Measurements from ENCODE around the gene YLPM1.

The YLPM1 gene

DNA sequence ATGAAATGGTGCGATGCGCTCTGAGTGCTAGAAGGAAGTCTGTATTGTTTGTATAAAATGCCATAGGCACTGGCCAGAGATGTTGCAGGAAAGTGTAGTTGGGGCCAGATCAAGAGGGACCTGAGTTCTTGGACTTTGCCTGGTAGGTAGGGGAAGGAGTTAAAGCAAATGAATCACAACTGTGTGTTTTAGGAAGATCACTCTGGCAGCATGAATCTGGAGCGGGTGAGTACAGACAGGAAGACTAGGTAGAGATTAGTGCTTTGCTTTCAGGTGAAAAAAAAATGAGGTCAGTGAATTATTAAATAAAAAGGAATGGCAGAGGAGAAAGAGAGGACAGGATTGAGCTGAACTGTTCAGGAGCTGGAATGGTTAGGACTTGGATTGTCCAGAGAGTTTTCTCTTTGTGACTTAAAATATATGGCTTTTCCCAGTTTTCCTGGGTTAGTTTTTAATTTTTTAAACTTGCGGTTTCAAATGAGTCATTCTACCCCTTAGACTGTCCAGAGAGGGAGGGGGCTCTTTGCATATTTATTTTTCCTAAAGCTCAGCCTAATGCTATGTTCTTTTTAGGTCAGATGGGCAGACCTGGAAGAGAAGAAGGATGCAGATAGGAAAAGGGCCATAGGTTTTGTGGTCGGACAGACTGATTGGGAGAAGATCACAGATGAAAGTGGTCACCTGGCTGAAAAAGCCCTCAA is 71.7 kb downstream of the YLPM1 start:
- no peak for DNase-seq
- intact Hi-C loops (cut with DNase I): no loop called here

DNA sequence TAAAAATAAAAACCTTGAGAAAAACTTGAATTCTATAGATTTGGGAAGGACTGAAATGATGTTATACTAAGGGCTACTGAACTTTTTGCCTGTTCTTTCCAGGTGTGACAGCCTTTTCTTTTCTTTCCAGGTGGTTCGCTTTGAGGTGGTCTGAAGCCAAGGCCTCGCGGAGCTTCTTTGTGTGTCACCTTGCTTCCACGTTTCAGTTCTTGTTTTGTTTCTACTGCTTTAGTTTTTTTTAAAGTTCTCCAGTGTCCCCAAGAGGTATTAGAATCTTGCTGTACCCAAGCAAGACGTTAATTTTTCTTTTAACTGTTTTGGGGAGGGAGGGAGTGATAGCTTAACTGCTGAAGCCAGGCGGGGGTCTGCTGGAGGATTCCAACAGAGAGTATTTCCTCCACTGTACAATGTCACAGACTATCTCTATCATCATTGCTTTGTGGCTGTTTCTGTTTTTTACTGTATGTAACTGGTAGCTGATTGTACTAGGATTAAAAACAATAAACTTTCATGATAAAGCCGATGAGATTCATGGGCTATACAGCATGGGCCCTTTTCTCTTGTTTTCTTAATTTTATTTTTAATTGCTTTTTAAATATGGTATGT is 72.6 kb downstream of the YLPM1 start:
- intact Hi-C loops (cut with DNase I): no loop called here
- no peak for DNase-seq

DNA sequence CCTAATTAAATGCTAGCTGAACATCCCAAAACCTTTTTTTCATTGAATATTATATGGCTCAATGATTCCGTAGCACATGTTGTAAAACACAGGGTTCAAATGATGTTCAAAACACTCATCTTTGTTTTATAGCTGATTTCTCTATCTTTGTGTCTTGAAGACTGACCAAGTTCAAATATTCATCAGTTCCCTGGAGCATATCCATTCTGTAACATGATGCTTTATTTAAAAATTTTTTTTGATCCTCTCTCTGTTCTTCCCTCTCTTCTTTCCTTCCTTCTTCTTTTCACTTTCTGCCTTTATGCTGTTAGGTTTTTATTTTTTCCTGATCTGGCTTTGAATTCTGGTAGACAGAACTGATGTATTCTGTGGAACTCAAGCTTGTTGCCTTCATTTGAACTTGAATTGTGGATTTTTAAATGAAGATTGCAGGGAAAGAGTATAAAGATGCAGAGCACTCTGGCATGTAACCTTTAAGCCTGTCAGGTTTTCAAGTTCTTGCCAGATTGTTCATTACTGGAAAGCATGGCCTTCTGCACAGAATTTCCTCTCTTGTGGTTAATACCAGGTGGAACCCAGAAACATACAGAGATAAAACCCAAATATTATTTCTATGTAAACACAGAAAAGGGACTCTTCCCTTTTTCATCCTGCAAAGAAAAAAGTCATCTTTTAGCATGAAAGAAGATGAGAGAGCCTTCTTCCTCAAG is 73.3 kb downstream of the YLPM1 start:
- intact Hi-C loops (cut with DNase I): no loop called here
- no peak for DNase-seq

DNA sequence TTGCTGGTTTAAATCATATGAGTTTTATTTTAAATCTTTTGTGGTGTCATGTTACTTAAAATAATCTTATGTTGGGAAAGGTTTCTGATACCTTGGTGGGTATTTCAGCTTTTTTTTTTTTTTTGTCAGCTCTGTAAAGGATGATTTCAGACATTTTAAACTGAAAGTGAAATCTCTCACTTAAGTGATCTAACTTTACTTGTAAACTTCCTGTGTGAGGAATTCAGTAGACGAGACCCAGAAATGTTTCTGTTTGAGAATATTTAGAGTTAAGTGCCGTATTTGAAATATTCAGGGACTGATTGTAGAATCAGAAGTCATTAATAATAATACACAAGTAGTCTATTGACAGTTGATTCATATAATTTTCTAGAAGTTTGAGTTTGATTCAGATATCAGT is 75.0 kb downstream of the YLPM1 start:
- DNase-seq: no peak
- intact Hi-C loops (cut with DNase I): no loop called here

DNA sequence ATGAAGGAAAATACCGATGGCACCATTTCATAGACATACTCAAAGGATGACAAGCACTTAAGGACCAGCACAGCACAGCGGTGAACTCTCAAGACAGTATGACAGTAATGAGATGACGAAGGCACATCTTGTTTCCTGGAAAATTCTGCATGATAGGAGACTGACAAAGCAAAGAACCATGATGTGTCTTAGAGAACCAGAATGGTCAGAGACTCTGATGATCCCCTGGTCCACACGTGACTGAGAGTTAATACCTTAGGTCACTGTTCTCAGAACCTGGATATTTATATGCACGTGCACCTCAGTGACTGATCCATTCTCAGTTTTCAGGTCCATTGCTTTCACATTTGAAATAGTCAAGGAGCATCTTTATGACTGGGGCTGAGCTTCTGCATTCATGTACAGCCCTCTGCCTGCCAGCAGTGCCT is 77.5 kb downstream of the YLPM1 start:
- no peak for DNase-seq
- intact Hi-C loops (cut with DNase I): no loop called here

DNA sequence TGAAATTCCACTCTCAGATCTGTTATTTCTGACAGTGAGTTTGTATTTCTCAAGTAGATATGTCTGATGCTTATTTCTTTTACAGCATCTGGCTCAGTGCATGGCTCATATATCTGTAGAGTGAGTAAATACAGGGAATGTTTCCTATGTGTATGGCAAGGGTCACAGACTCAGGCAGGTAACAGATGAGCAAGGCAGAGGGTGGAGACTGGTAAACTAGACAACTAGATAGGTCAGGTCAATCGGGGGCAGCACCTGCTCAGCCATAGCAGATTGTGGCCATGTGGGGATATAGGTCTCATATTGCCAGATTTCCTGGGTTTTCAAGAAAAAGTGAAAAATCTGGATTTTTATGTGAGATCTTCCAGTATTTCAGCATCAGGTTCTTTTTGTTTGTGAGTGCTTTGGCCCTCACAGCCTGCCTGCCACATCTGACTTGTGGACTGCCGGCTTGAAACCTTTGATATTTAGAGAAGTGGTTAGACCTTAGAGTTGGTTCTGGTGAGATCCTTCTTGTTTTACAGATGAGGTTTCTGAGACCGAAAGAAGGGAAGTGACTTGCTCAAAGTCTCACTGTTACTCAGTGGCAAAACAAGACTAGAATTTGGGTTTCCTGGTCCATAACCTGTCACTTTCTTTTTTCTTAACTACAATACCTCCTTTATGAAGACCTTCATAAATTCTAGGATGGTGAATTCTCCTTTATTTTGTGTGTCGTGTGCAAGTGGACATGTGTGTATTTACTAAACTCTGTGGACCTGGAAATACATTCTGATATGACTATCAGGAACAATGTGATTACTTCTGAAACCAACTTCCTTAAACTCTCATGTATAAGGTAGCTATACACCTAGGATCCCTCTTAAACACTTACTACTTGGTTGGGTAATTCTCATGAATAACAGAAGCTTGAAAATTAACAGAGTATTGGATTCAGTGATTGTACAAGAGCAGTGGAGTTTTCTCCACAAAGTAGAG is 78.4 kb downstream of the YLPM1 start:
- intact Hi-C loops (cut with DNase I): no loop called here
- no peak for DNase-seq

DNA sequence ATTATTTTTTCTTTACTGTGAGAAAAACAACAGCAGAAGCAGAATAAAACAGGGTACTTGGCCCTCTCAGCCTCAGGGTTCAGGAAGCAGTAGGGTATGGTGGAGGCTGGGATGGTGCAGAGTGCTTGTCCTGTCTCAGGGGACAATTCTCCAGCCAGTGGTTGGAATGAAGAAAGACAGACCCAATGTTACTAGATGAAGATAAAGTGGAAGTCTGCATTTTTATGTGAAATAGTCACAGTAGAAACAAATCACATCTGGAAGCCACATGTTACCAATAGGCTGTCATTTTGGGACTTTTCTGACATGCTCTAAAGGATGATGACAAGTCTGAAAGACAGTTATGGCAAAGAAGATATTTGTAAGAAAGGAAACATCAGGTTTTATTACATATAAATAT is 80.5 kb downstream of the YLPM1 start:
- DNase-seq: no peak

DNA sequence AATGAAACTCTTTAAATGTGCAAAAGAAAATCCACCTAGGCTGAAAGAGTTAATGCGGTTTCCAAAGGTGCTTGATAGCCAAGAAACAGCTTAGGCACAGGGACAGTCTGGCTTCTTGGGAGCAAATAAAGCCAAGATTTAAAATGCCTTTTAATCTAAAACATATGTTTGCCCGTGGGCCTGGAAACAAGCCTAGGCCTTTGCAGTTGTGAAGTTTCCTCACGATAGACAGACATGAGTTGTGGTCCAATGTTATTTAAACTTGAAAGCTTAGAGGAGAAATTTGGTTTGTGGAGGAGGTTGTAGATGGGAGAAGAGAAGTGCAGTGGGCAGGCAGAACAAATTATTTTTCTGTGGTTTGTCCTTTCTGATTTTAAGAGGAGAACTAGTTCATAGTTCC is 83.1 kb downstream of the YLPM1 start:
- DNase-seq: no peak
- intact Hi-C loops (cut with DNase I): no loop called here

More for the DNA sequence above, 80.5 kb downstream of the YLPM1 start:
- intact Hi-C loops (cut with DNase I): no loop called here

DNA sequence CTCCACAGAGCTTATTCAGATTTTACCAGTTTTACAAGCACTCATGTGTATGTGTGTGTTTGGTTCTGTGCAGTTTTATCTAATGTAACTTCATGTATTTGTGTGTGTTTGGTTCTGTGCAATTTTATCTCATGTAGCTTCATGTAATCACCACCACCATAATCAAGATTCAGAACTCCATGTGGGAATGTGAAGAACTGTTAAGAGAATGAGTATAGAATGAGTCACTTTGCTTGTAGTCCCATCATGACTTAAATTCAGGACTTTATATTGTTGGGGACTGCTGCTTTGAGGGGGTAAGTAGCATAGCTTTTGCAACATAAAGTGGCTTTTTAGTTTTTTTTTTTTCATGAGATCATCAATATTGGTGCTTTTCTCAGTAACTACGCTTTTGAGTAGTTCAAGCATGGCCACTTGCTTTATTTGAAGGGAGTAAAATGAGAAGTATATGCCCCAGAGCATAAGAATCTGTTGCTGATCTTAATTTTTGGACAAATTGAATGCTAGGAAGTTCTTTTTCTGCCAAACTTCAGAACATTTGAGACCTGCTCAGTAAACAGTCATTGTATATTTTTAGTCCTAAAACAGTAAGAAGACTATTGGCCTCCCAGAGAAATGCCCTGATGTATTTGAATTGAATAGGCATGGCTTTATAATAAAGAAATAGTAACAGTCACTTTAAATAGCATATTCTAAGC is 84.0 kb downstream of the YLPM1 start:
- intact Hi-C loops (cut with DNase I): no loop called here

DNA sequence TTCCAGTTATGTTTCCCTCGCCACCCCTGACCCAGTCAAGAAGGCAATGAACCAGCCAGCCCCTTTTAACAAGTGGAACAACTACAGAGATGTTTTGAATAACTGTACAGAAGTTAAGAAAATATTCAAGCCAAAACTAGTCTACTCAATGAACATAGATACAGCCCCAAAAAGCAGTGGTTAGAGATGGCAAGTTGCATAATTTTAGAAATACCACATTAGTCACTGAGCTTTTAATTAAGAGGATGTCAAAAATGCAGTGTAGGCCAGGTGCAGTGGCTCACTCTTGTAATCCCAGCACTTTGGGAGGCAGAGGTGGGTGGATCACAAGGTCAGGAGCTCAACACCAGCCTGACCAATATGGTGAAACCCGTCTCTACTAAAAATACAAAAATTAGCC is 85.7 kb downstream of the YLPM1 start:
- DNase-seq: no peak
- intact Hi-C loops (cut with DNase I): no loop called here

More for the DNA sequence above, 84.0 kb downstream of the YLPM1 start:
- DNase-seq: no peak

DNA sequence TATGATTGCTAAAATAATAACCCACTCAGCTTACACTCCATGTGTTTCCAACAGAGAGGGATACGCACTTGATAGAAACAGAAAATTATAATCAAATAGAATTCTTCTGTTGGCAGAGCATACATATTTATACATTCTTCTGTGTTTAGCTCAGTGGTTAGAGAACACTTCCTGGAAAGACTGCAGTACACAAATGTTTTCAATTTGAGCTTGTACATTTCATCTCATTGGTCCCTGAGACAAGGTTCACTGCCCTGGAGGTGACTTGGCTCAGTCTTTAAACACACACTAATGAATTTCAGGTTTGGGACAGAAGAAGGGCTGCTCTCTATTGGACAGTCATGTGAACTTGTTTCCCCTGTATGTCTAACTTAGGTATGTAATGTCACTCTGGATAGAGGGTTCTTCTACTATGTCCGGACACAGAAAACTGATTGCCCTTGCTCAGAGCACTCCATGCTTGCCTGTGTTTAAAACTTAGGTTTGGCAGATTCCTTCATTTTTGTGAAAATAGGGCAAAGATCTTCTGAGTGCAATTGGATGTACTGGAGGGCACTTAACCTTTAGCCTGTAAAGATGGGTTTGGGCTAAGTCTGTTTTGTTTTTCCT is 89.9 kb downstream of the YLPM1 start:
- no peak for DNase-seq
- intact Hi-C loops (cut with DNase I): no loop called here

DNA sequence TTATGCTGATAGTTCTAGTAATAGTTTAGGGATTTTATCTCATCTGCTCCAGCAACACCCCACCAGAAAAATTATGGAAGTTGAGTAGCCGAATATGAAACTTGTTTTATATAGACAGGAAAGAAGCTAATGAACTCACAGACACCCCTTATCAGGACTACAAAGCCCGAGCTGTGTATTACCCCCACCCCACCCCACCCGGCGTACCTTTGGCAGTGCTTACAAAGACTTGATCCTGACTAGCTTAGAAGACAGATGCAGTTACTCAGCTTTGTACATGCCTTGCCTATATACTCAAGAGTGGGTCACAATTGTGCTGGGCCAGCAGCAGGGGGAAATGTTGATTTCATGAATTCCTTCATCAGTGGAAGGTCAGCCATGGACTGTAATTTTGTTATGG is 90.5 kb downstream of the YLPM1 start:
- DNase-seq: no peak
- intact Hi-C loops (cut with DNase I): no loop called here

DNA sequence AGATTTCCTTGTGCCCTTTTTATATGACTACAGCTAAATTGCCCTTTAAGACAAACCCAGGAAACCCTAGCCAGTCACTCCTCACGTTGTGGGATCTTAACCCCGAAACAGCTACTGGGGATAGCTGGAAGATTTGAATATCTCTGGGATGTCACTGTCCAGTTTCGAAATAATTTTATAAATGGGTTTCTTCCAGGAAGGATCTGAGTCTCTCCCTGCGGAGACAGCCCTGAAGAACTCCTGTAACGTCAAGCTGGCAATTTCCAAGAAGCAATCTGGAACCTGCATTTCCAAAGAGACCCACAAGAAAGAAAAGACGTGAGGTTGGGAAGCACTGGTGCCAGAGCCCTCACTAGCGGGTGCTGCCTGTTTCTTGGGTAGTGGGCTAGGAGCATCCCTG is 91.9 kb downstream of the YLPM1 start:
- DNase-seq: no peak
- intact Hi-C loops (cut with DNase I): no loop called here

DNA sequence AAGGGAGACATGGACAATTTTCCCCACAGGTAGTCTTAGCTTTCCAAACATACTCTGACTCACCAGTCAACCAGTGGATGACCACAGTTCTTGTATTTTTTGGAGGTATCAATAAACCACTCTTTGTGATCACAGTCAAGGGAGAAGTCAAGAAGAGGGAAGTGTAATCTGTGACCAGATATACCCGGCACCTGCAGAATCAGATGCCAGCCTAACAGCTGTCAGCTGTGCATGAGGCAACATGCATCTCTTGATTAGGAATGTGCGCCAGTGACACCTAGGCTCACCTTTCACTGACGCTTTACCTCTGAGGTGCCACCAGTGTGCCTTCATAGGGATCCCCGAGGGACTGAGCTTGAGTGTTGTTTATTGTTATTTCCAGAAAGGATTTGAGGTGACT is 92.8 kb downstream of the YLPM1 start:
- intact Hi-C loops (cut with DNase I): no loop called here

DNA sequence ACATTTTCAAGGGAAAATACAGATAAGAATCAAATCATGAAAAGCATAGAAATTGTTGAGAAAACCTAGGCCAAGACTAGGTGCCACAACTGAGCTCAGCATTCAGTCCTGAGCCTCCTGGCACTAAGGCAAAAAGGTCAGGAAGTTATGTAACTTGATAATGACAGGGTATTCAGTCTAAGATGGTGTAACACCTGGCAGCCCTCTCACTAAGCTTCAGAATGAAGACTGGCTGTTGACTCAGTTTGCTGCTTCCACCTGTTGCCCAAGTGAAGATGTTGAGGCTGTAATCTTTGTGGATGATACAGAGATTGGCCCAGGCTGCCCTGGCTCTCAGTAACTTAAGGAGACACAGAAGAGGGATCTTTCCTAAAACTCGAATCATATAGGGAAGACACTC is 93.2 kb downstream of the YLPM1 start:
- no peak for DNase-seq
- intact Hi-C loops (cut with DNase I): no loop called here

More for the DNA sequence above, 92.8 kb downstream of the YLPM1 start:
- no peak for DNase-seq

DNA sequence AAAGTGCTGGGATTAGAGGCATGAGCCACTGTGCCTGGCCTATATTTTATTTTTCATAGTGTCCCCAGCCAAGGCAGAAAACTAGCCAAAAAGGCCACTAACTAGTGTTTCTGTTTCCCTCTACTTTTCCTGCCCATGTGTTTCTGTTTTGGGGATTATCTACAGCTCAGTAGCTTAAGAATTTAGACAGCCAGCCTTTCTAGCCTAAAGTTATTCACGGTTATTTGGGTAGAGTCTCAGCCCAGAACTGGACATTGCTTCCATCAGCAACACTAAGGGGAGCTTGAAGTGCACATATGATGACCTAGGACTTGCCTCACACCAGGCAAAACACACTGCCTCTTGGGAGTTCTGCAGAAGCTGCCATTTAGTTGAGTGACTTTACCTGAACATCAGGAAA is 94.9 kb downstream of the YLPM1 start:
- intact Hi-C loops (cut with DNase I): no loop called here
- no peak for DNase-seq

DNA sequence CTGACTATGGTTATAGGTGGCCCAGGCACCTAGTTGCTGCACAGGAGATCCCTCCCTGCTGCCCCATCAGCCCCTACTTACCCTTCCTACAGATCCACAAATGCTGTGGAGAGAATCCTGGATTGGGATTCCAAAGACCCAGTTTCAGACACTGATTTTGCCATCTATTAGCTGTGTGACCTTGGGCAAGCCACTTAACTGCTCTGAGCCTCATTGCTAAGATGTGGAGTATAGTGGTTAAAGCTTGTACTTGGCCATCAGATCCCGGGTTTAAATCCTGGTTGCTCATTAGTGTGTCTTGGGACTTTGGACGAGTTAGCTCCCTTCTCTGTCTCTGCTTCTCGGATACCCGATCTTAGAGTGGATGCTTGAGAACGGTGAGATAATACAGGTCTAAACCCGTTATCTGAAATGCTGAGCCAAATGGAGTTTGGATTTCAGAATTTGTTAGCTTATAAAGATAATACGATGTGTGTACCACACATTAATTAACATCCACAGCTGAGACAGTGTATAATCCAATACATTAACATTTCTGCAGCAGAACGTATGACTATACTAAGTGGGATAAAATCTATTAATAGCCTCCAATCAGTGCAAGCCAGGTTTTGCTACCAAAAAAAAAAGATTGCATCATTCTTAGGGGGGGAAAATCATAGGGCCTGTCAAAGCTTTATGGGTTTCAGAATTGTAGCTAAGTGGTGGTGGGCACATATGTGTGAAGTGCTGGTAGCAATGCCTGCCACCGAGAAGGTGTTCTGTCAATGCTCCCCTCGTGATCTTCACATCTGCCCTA is 96.8 kb downstream of the YLPM1 start:
- peak in 1 of 42 donors; percentile 18 for DNase-seq
- intact Hi-C loops (cut with DNase I): loop anchor here (5.0 kb wide), 1 partner anchor 47 kb away; no protein-coding TSS in a partner anchor

Data from head of caudate nucleus (tissue), 42 donors.